GM12872 (cell line): ENCODE data around the gene CELF4.

Experiments
- TF ChIP-seq, protein P1 (sequence below): IDR thresholded peaks from 3 replicates; pipeline ENCODE4 v1.5.1; 2011; ENCODE audit warnings: low read depth, mild to moderate bottlenecking, low read length, moderate library complexity; ENCODE audit not compliant: insufficient read depth

The CELF4 gene

GRCh38 chr18:37398248-37398920 is 167.2 kb downstream of the CELF4 start:
- TF ChIP-seq, protein P1, sequence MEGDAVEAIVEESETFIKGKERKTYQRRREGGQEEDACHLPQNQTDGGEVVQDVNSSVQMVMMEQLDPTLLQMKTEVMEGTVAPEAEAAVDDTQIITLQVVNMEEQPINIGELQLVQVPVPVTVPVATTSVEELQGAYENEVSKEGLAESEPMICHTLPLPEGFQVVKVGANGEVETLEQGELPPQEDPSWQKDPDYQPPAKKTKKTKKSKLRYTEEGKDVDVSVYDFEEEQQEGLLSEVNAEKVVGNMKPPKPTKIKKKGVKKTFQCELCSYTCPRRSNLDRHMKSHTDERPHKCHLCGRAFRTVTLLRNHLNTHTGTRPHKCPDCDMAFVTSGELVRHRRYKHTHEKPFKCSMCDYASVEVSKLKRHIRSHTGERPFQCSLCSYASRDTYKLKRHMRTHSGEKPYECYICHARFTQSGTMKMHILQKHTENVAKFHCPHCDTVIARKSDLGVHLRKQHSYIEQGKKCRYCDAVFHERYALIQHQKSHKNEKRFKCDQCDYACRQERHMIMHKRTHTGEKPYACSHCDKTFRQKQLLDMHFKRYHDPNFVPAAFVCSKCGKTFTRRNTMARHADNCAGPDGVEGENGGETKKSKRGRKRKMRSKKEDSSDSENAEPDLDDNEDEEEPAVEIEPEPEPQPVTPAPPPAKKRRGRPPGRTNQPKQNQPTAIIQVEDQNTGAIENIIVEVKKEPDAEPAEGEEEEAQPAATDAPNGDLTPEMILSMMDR, result no peak

DNA sequence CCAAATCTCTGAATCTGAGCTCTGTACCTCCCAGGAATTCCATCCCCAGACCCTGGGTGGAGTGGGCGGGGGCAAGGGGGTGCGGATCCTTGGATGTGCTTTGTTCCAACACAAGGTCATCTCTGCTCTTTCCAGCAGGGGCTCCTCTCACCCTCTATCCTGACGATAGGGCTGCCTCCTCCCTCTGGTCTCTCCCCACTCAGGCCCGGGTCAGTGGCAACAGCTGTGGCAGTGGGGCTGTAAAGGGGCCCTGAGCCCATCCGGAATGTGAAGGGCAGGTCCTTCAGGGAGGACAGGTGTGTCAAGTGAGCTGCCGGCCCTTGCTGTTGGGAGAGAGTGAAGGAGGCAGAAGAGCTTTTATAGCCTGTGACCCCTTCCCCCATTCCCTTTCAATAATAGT is 167.8 kb downstream of the CELF4 start:
- TF ChIP-seq, protein P1, result no peak

DNA sequence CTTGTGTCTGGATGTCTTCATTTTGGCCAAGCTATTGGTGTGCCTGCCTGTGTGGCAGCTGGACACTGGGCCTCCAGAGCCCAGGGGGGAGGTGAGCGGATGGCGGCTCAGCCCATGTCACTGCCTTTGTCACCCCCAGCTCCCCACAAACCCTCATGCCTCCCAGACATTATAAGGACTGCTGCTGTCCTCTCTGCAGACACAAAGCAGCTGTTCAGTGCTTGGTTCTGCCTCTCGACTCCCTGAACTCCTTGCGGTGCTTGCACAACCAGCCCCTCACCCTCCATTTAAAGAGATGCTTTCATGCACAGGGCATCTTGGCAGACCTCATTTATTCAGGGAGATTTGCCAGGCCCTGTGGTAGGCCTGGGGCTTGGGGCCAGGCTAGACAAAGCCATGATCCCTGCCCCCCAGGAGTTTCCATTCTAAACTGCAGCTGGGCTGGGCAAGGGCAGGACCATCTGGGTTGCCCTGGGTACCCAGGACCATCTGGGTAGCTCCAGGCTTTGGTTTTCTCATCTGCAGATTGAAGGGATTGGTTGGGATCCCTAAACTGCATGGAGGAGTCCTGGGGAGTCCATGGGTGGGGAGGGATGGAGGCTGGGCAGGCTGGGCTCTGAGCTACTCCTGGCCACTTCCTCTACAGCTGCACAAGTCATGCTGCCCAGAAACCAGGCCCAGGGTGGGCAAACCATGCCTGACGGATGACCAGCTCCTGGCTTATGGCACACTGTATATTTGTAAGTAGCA is 168.5 kb downstream of the CELF4 start:
- TF ChIP-seq, protein P1, result no peak

DNA sequence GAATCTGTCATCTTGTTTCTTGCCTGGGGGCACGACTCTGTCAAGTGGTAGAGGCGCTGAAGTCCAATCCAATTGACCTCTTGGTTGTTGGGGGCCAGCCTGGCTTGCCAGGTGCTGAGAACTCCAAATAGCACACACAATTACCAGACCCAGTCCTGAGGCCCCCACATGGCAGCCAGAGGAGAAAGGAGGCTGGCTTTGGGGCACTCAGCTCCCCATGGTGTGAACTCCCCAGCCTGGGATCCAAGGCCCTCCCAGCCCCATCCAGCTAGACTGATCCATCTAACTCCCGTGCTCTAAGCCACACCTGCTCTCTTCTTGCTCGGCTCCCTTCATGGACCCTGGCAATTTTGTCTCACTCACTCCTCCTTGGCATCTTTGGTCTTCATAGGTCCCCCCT is 170.0 kb downstream of the CELF4 start:
- TF ChIP-seq, protein P1, result no peak

- TF ChIP-seq, protein P1, result no peak
Observed at GRCh38 chr18:37395138-37395537, 170.5 kb downstream of the CELF4 start.

DNA sequence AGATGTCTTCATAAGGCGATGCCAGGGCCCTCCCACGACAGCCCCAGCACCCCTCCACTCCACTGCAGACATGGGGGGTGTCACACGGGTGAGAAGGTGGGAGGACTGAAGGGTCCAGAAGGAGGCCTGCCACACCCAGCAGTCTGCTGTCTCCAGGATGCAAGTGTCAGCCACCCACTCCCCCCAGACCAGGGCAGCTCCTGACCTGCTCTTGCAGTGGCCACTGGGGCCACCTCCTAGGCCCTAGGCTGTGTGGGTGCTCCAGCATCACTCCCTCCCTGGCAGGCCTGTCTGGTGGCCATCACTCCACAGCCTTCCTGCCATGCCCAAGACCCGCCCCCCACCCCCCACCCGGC is 171.0 kb downstream of the CELF4 start:
- TF ChIP-seq, protein P1, result no peak

GRCh38 chr18:37393945-37394609 is 171.5 kb downstream of the CELF4 start:
- TF ChIP-seq, protein P1, result no peak
